ENCODE data around the gene ARL15.

Gene ARL15

DNA sequence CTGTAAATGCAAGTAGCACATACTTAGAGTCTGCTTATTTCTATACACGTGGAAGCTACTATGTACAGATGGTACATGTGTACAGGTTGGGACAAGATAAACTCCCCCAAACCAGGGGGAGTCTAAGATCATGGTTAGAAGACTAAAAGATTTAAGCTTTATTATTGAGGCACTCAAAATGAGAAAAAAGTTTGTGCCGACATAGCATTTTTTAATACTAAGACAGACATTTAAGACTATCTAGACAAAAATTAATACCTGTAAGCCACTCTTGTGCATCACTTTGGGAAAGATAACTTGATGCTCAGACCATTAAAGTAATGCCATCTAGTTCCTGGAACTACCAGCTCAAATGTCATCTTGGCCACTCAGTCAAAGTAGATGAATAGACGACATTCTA lies 279.4 kb downstream of the ARL15 start:
- DNase-seq (ENCODE audit: low read depth) = no peak

DNA sequence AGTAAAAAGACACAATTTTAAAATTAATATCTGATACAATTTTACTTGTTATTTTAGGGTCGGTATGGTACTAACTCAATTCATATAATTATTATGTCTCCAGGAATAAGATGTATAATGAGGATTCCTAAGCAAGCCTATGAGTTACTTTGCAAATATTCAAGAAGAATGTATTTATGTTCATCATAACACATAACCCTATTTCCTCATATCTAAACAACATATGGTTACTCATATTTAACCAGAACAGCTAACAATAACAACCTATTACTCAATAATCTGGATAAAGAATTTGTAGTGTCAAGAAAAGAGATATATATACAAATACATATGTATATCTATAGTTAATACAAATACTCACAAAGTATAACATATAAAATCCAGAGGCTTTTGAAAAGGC lies 285.9 kb downstream of the ARL15 start:
- DNase-seq (ENCODE audit: low read depth) = no peak

DNA sequence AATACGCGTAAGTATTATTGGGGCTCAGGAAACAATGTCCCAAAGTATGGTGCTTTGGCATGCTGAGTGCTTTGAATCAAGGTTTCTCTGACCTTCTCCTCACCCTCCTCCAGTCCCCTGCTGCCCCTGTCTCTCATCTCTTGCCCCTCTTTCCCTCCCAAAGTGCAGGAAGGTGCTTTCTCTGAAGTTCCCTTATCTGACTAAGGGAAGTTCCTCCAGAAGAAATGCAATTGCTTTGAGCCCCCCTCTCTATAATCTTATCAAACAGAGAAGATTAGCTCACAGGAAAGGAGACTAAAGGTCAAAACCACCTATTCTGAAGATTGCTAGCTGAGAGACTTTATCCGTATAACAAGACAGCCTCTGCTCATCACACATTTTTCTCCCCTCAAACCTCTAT lies 288.1 kb downstream of the ARL15 start:
- DNase-seq (ENCODE audit: low read depth) = no peak

DNA sequence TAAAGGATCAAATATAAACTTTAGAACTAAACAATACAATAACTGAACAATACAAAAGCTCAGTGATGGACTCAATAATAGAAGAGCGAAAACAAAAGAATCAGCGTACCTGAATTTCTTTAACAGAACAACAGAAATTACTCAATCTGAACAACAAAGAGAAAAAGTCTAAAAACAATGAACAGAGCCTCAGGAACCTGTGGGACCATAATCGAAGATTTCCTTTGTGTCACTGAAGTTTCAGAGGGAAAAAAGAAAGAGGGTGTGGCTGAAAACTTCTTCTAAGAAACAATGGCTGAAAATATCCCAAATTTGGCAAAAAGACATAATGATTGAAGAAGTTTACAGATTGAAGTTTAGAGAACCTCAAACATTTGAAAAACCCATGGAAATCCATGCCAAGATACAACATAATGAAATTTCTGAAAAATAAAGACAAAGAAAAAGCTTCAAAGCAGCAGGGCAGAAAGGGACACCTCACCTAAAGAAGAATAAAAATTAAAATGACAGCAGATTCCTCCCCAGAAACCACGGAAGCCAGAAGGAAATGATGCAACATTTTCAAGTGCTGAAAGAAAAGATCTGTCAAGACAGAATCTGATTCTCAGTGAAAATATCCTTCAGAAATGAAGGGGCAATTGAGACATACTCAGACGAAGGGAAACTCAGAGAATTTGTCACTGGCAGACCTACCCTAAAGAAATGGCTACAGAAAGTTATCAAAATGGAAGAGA lies 288.8 kb downstream of the ARL15 start:
- DNase-seq (ENCODE audit: low read depth) = no peak

DNA sequence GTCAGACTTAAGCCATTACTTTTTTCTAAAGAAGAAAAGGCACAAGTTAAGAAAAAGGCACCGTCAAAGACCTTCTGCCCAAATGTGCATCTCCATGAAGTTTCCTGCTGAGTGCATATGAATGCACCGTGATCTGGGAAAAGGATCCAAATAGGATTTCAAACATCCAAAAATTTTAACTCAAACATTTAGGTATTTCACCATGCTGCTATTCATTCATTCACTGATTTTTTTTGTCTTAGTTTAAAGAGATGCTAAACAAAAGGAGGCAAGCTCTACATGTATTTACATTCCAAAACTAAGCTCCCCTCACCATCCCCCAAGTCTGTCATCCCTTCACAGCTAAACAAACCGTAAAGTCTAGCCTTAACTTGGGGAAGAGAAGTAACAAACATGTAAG lies 291.9 kb downstream of the ARL15 start:
- no peak for DNase-seq (ENCODE audit: low read depth)

DNA sequence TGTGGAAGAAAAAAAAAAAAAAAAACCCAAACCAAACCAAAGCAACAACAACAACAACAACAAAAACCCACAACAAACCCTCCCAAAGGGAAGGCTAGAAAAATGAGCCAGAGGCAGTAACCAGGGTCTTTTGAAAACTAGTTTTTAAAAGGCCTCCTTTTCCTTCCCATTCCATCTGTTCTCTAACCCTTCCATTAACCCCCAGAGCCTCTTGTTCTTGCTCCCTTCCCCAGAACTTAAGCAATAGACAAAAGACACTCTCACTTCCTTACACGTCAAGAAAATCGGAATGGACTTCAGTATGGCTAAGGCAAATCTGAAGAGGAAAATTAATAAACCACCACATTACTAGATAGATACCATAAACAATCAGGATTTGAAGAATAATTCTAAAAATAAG lies 292.8 kb downstream of the ARL15 start:
- DNase-seq (ENCODE audit: low read depth) = no peak

DNA sequence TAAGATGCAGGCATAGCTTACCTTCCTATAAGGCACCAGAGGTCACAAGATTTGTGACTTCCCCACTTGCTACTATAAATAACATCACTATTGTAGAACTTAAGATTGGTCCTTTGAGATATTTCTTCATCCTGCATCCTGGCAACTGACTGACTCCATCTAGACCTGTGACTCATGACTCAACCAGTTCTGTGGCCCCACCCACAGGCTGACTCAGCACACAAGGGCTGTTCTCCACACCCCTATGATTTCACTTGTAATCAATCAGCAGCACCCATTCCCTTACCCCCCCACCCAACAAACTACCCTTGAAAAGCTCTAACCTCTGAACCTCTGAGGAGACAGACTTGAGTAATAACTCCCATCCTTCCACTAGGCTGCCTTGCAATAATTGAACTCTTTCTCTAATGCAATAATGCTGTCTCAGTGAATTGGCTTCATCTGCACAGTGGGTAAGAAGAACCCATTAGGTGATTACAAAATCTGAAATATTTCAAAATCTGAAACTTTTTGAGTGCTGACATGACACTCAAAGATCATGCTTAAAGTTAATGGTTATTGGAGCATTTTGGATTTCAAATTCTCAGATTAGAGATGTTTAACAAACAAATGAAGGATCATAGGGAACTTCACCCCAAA lies 296.7 kb downstream of the ARL15 start:
- peak; percentile 92 for DNase-seq (ENCODE audit: low read depth)

DNA sequence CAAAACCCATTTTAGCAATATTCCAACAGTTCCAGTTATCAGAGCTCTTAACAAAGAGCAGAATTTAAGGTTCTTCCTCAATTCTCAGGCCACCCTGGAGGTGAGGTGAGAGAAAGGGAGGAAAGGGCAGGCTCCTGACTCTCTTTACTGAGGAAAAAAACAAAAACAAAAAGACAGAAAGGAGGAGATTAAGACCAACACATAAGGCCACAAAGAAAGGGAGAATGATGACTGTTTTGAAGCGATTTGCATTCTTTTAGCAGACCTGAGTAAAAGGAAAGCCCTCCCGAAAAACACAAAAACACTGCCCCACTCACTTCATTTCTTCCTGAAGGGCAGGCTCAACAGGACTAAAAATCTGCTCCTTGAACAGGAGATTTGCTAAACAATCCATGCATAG lies 300.5 kb downstream of the ARL15 start:
- DNase-seq (ENCODE audit: low read depth) = no peak

DNA sequence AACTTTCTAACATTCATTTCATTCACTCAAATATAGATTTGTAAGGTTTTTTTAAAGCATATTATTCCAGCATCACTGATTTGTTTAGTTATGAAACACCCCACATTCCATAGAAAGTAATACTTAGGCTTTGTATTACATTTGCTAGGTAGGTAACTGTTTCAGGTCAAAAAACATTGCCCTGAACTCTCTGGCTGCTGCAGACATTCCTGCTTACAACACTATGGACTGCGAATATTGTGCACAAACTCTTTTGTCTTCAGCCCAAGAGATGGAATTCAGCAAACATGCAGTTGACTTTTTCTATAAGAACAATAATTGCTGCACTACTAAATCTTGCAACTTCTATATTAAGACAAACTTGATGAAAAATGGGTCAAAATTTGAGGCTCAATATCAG lies 301.0 kb downstream of the ARL15 start:
- DNase-seq (ENCODE audit: low read depth) = no peak

DNA sequence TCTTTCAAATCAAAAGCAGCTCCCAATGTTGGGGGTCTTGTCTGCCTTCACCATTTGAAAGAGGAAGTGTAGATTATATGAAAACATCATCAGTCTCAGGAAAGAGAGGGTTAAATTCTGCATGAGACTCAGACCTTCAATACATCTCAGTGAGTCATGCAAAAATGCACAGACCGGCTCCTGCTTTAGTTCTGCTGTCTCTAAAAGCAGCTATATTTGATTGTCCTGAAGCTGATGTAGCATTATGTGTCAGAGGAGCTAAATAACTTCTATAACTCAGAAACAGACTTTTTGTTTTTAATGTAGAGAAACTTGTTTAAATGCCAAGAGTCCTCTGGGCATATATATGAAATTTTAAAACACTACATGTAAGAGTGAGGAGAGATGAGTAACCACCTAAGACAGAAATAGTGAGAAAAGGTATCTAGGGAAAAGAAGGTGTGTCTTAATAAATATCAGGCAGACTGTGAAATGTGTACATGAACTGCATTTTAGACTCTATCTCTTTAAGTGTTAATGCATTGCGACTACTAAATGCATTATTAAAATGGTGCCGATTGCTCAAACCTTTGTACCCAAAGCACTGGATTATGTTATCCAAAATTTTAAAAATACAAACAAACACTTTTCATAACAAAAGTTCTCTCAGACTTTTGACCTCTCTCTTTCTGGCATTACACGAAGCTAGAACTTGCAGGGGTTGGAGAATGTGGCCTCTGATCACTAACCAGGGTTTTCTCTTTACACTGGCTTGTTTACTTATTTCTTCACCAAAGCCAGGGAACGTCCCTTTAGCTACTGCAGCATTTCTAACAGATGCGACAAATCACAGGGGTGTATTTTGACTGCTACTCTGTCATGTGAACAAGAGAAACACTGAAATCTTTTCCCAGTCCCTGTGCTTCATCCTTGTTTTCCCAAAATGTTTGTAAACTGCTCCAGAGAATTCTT lies 302.3 kb downstream of the ARL15 start:
- no peak for DNase-seq (ENCODE audit: low read depth)

DNA sequence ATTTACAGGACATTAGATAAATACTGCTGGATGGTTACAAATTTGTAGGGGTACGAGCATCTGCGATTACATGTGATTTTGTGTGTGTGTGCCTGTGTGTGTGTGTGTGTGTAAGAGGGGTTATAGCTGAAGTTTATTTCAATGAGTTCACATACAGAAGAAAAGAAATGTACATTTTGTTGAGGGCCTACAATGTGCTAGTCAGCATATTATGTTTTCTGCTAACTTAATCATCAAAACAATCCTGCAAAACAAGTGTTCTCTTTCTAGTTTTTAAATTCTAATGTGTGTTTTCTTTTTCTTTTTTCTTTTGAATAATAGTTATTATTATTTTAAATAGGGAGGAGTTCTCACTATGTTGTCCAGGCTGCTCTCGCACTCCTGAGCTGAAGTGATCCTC lies 305.7 kb downstream of the ARL15 start:
- no peak for DNase-seq (ENCODE audit: low read depth)

DNA sequence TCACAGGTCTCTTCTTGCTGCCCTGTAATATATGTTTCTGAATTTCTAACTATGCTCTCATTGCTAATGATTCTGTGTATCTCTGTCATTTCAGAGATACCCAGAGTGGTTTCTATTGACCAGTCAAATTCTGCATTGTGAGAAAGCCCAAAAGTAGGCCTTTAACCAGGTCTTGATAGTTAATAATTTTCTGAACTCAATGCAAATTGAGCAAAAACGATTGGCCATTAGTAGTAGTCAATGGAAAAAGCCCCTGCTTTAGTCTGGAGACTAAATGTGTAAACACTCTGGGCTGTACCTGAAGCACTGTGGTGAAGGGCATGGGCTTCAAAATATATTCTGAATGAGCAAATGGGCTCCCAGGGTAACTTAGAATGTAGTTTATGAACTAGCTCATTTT lies 307.6 kb downstream of the ARL15 start:
- DNase-seq (ENCODE audit: low read depth) = no peak

DNA sequence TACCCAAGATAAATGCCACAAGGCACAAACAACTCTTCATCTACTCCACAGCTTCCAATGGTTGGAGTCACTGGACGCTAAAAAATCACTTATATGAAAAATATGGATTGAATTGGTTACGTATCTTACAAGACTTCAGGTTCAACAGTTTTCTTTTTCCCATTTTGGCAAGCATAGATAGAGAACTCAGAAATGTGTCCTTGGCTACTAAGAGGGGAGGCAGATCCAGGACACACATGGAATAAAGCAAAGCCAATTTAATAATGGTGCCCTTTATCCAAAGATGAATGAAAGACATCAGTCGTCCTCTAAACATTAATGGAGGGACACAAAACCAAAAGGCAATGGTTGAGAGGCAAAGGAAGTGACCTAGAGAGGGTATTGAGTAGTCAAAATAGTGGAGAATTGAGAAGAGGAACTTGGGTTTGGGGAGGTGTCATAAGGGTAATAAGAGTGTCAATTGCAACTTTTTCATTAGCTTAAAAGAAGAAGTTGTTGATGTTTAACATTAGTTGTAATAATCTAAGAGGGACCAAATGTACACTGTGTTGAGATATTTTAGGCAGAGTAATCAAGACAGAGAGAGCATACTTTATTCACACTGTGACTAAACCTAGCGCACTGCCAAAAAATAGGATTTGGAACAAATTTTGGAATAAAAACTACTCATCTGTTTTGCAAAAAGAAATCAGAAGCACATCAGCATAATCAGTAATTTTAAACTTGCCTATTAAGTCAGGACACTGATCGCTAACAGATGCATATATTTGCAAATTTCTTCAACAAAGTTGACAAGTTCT lies 308.2 kb downstream of the ARL15 start:
- no peak for DNase-seq (ENCODE audit: low read depth)

DNA sequence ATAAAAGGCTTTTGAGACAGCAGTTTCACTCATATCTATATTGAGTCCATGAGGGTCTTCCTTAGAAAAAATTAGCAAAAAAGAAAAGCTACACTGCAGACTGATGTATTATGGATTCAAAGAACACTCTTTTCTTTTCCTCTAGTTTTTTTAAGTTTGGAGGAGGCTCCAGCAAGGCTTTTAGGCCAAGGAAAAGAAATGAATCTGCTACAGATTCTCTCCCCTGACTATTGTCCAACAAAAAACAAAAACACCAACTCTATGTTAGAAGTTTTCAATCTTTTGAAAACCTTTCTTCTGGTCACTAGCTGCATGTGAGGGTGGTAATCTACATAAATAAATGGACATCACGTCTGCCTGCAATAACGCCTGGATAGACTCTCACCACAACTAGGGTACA lies 310.4 kb downstream of the ARL15 start:
- DNase-seq (ENCODE audit: low read depth) = no peak

DNA sequence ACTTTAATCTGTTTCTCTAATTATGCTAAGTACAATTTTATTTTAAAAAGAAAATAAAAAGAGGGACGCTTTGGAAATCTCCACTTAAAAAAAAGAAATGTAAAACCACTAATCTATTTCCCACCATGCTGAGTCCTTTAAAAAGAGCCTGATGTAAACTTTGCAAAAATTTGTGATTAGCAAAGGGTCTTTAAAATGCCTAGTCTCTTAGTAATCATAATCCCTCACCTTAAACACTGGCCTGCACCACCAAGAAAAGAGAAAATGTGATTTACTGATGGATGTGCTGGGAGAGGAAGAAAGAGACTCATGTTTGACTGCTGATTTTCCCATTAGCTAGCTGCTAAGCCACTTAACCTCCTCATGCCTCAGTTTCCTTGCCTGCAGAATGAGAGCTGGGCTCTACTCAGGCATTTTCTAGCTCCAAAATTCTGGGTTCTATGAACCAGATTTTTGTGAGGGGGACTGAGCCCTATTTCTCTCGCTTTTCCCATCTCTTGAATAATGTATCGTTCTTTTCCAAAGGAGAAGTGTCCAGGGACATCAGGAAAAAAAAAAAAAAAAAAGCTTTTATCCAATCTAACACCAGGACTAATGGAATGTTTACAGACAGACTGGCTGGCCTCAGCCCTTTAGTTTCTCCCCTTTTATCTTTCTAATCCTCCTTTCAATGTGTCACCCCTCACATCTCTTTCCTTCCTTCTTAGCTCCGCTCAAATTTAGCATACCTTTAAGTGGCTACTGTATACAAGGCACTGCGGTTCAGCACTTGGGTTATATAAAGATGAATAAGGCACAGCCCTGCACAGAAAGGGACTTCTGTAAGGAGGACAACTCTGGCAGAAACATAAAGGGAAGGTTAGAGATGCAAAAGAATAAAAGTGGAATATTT lies 312.4 kb downstream of the ARL15 start:
- no peak for DNase-seq (ENCODE audit: low read depth)

DNA sequence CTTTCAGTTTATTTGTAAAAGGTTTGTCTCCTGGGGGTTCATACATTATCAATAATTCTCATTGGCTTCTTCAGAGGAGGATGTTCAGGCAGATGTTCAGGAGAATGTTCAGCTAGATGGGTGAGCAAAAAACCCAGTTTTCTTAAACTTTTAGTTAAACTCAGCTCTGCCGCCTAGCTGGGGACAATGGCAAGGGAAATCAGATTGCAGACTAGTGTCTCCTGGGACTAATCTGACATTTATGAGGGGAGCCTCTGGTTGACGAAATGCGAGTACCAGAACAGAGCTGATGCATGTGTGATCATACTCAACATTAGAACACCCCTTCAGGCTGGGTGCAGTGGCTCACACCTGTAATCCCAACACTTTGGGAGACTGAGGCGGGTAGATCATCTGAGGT lies 314.4 kb downstream of the ARL15 start:
- no peak for DNase-seq (ENCODE audit: low read depth)

DNA sequence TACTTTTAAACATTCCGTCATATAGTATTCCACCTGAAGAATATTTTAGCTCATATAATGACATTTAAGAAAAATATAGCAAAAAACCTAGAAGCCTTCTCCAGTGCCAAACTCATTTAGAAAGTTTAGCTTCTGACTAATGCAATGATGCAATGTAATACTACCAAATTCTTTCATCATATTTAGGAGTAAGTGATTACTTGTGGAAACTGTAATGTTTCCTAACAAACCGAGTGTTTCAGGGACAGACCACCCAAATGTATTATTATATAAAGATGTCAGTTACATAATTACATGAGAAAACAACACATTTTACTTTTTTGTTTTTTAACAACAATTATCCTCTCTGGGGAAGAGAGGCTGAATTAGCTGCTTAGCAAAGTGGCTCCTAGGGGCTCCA lies 316.2 kb downstream of the ARL15 start:
- peak; percentile 73 for DNase-seq (ENCODE audit: low read depth)

DNA sequence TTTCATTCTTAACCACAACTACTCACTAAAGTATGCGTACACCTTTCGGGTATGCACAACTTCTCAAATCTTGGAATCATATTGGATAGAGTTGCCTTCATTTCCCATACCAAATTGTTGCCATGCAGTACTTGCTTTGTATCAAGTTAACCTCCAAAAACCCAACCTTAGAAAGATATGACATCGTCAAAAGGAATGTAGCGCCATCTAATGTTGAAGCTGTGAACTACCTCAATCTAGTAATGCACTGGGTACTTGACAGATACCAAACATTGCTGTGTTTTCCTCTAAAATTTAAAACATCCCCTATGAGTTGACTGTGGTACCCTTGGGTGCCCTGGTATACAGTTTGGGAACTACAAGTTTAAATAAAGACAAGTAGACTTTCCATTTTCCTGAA lies 318.4 kb downstream of the ARL15 start:
- DNase-seq (ENCODE audit: low read depth) = no peak

DNA sequence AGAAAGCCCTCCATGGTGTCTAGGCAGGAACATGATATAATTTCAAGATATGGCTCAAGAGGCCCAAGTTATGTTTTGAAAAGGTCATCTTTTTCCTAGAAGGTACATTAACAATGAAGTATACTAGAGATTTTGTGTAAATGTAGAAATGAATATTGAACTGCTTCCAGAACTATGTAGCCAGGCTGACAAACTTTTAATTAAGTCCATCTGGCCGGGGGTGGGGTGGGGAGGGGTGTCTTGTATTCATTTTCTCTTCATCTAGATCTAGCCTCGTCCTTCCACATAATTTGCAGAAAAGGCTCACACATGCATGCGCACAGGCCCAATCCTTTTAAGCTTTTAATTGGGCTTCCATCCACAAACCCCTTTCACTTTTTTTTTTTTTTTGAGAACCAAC lies 323.3 kb downstream of the ARL15 start:
- DNase-seq (ENCODE audit: low read depth) = no peak

DNA sequence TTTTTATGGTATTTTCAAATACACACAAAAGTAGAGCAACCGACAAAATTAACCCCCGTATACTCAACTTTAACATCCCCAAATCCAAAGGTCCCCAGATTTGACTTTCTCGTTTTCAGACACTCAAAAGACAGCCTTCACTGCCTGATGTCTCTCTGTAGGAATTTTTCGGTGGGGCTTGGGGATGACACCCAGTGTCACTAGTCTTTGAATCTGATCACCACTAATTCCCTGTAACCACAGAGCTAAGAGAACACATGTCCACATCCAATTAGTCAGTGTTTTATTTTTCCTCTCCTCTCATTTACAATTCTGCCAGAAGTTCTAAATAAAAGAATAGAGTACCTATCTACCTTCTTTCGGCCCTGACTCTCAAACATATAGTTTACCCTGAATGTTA lies 324.6 kb downstream of the ARL15 start:
- no peak for DNase-seq (ENCODE audit: low read depth)

DNA sequence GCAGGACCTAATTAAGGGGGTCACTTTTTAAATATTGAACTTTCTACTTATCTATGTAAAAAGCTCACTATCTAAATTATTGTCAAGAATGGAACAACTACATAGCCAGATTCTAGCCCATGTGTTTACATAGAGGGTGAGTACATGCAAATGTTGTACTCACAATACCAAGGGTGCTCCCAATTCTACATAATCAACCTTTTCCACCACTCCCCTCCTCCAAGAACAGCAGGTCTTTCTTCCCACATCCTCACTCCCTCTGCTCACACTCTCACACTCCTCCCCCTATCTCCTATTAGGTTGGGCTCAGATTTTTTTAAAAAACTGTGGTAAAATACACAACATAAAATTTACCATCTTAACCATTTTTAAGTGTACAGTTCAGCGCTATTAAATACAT lies 325.4 kb downstream of the ARL15 start:
- DNase-seq (ENCODE audit: low read depth) = no peak
